CD4-positive, alpha-beta T cell treated with Interleukin-6 for 4 hours (primary cell): Measurements from ENCODE around the gene FLYWCH2.

ENCODE experiments used
- DNase-seq: peaks from one replicate; pipeline ENCODE4 v3.0.0-alpha.2; 2020; ENCODE audit warnings: mixed read lengths

Gene FLYWCH2

GRCh38 chr16:2884041-2884451 is 1.0 kb downstream of the FLYWCH2 start:
- no peak for DNase-seq

- no peak for DNase-seq
Observed at GRCh38 chr16:2894231-2894630, 11.2 kb downstream of the FLYWCH2 start.

GRCh38 chr16:2895813-2896212 is 12.8 kb downstream of the FLYWCH2 start:
- DNase-seq, result no peak

DNA sequence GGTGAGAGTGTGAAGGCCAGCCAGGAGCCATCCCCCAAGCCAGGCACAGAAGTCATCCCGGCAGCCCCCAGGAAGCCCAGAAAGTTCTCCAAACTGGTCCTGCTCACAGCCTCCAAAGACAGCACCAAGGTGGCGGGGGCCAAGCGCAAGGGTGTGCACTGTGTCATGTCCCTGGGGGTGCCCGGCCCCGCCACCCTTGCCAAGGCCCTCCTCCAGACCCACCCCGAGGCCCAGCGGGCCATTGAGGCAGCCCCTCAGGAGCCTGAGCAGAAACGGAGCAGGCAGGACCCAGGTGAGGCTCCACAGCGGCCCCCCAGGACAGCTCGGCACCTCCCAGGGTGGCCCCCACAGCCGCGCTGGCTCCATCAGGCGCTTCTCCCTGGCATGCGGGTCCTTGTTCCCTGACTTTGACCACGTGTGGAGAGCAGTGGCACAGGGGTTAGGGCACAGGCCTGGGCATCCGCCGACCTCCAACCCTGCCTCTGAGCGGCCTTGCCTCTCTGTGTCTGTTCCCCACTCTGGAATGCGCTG is 13.5 kb downstream of the FLYWCH2 start:
- DNase-seq, result no peak

- DNase-seq, result no peak
Observed at GRCh38 chr16:2897110-2897509, 14.1 kb downstream of the FLYWCH2 start.

GRCh38 chr16:2898831-2899563 is 16.0 kb downstream of the FLYWCH2 start:
- DNase-seq, result no peak

- DNase-seq, result no peak
Observed at GRCh38 chr16:2899564-2900072, 16.6 kb downstream of the FLYWCH2 start.

DNA sequence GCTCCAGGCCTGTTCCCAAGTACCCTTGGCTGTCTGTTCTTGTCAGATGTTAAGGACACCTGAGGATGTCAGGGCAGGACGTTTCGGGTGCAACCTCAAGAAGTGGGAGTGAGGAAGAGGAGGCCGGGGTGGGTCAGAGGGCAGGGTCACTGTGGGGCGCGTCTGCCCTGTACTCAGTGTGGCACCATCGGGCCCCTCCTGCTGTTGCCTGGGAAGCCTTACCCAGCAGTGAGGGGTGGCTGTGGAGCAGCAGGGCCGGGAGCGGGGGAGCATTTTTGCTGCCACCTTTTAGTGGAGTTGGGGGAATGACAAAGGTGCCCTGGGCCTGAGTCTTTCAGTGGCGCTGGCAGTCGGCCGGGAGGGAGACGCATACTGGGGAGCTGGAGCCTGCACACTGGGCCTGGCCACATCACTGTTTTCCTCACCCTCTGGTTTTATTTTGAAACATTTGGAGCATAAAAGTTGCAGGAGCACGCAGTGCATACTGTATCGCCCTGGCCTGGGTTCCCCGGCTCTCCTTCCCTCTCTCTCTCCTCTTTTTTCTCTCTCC is 17.6 kb downstream of the FLYWCH2 start:
- DNase-seq, result no peak

- DNase-seq, result no peak
Observed at GRCh38 chr16:2902337-2903130, 19.5 kb downstream of the FLYWCH2 start.

DNA sequence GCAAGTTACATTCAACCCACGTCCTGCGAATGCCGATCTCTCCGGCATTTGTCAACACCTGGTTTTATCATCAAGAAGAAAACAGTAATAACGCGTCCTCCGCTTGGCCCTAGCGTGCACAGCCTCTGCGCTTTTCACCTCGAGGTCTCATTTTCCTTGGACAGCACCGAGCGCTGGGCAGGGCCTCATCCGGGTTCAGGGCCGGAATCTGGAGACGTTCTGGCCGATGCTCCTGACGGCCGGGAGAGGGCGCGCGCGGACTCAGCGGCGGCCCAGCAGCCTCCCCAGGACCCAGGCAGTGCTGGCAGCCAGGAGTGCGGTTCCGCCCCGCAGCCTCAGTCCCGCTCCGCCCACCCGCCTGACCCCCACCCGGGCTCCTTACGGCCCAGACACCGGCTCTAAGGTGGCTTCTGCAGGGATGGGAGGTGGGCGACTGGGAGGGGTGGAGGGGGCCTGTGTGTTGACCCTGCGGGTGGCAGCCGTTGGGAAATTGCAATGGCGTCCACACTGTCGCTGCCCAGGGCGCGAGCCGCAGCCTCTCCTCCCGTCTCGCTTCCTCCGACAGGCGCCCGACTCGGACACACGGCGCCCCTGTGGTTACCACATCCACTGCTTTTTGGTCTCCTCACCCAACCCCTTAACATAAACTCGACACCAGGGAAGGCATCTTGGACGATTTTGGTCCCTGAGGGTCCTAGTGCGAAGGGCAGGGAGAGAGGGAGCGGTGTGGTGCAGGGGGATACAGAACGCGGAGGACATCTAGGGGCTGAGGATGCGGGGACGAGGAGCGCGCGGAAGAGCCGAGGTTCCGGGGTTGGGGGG is 21.3 kb downstream of the FLYWCH2 start:
- DNase-seq, result peak; percentile 79

- no peak for DNase-seq
Observed at GRCh38 chr16:2904922-2905240, 21.9 kb downstream of the FLYWCH2 start.

DNA sequence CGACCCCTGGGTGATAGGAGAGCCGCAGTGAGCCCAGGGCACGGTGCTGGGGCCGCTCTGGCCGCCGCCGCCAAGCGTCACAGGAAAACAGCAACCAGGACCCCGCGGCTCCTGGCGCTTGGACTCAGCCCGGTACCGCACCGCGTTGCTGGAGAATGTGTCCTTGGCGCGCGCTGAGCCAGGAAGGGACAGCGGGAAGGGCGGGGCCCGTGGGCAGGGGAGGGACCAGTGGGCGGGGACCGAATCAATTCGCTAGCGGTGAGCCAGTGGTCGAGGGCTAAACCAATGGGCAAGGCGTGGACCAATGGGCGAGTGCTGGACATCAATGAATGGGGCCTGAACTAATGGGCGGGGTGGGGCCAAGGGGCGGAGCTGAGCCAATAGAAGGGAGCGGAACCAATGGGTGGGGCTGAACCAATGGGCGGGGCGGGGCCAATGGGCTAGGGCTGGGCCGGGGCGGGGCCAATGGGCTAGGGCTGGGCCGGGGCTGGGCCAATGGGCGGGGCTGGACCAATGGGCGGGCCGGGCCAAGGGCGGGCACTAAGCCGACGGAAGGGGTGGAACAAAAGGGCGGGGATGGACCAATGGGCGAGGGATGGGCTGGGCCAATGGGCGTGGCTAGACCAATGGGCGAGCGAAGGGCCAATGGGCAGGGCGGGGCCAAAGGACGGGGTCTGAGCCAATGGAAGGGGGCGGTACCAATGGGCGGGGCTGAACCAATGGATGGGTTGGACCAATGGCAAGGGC is 22.4 kb downstream of the FLYWCH2 start:
- peak; percentile 86 for DNase-seq

DNA sequence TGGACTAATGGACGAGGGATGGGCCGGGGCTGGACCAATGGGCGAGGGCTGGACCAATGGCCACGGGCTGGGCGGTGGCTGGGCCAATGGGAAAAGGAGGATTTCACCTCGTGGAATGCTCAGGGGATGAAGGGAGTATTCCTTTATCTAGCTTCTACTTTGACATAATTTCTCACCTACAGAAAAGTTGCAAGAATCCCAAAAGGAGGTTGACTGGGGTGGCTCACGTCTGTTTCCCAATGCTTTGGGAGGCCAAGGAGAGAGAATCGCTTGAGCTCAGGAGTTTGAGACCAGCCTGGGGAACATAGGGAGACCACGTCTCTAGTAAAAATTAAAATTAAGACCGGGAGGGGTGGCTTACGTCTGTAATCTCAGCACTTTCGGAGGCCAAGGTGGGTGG is 23.0 kb downstream of the FLYWCH2 start:
- DNase-seq, result no peak

- peak; percentile 56 for DNase-seq
Observed at GRCh38 chr16:2907084-2907753, 24.2 kb downstream of the FLYWCH2 start.

- no peak for DNase-seq
Observed at GRCh38 chr16:2910441-2910969, 27.5 kb downstream of the FLYWCH2 start.

- peak; percentile 99 for DNase-seq
Observed at GRCh38 chr16:2911638-2912329, 28.8 kb downstream of the FLYWCH2 start, which contains the start of gene FLYWCH1. Gene FLYWCH1, plus strand, starts transcription at chr16:2911931. Its CDS starts 17,755 bp downstream, at chr16:2929686.

GRCh38 chr16:2912330-2913199 is 29.6 kb downstream of the FLYWCH2 start:
- DNase-seq, result peak; percentile 46

DNA sequence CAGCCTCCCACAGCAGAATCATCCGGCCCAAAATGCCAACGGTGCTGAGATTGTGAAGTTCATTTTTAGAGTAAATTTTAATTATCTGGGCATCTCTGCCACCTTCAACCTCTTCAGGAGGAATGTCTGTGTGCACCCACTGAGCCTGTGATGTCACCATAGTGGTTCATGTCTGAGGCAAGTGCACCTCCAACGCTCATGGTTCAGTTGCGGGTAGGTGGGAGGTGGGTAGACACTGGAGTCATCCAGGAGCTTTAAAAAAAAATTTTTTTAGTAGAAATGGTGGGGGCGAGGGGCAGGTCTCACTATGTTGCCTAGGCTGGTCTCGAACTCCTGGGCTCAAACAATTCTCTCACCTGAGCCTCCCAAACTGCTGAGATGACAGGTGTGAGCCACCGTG is 30.6 kb downstream of the FLYWCH2 start:
- no peak for DNase-seq

DNA sequence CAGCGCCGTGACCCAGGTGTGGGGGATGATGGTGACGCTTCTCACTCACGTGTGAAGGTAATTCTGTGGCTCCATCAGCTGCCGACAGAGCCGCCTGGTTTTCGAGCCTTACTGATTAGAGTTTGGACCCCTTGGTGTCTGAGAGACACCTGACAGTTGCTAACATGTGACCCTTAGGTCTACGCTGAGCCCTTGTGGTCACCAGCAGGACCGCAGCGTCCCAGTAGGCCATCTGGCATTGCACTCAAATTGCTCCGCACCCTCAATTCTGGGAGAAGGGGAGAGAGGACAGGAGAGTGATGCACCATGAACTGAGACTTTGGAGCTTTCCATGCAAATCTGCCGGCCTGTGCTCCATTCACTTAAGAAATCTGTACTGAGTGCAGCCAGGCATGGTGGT is 31.2 kb downstream of the FLYWCH2 start:
- DNase-seq, result no peak
